Keratinocyte (primary cell): Measurements from ENCODE around the gene PEPD. TPM values are rescaled to one million over a fixed set of nuclear protein-coding genes. Genes with fewer than 3 reads are reported as not detected.

Experiments used
- DNase-seq: peaks from one replicate; pipeline ENCODE4 v3.0.0-alpha.2; 2011; ENCODE audit warnings: low read depth, missing footprints, low spot score
- FAIRE-seq: peaks from 2 replicates; lab custom pipeline; 2011; peaks lifted over from hg19 to GRCh38; lab: Jason Lieb, UNC
- H2AFZ ChIP-seq: 2 replicates; pipeline ENCODE4 v1.6.0; 2012; ENCODE audit warnings: low read length, control low read depth, inconsistent platforms; ENCODE audit not compliant: control insufficient read depth
- H3K27ac ChIP-seq: 2 replicates; pipeline ENCODE4 v1.5.1; 2011; ENCODE audit warnings: low read length; ENCODE audit not compliant: control insufficient read depth, insufficient read depth
- H3K27me3 ChIP-seq: 3 replicates; pipeline ENCODE4 v1.6.0; 2011; ENCODE audit warnings: low read length; ENCODE audit not compliant: control insufficient read depth, insufficient read depth; ENCODE audit errors: extremely low read depth
- H3K36me3 ChIP-seq, 2 experiments: 2 replicates in 1 of 2; 3 replicates in 1 of 2; pipeline ENCODE4 v1.5.1; 2011; ENCODE audit warnings: low read length in 2 of 2, mild to moderate bottlenecking in 1 of 2; ENCODE audit not compliant: control insufficient read depth in 2 of 2, insufficient read depth in 2 of 2; ENCODE audit errors: extremely low read depth in 1 of 2
- H3K4me1 ChIP-seq: 3 replicates; pipeline ENCODE4 v1.5.1; 2011; ENCODE audit warnings: low read length; ENCODE audit not compliant: control insufficient read depth, insufficient read depth; ENCODE audit errors: extremely low read depth
- H3K4me2 ChIP-seq: 3 replicates; pipeline ENCODE4 v1.6.0; 2011; ENCODE audit warnings: low read depth, low read length; ENCODE audit not compliant: control insufficient read depth, insufficient read depth; ENCODE audit errors: extremely low read depth
- H3K4me3 ChIP-seq, 3 experiments: fragments of 200-600 bp in 1 of 3; sonication (generic) in 1 of 3; 2 replicates in 2 of 3; 3 replicates in 1 of 3; pipeline ENCODE4 v1.5.1; 2011 to 2016; ENCODE audit warnings: low read length in 3 of 3, mild to moderate bottlenecking in 3 of 3, control low read depth in 2 of 3, inconsistent platforms in 1 of 3, low read depth in 1 of 3, mixed read lengths in 1 of 3, mixed run types in 1 of 3, moderate library complexity in 1 of 3; ENCODE audit not compliant: control insufficient read depth in 2 of 3, insufficient read depth in 2 of 3; ENCODE audit errors: extremely low read depth in 1 of 3
- H3K79me2 ChIP-seq: 2 replicates; pipeline ENCODE4 v1.6.0; 2012; ENCODE audit warnings: low read length; ENCODE audit not compliant: control insufficient read depth, insufficient read depth
- H3K9ac ChIP-seq: 3 replicates; pipeline ENCODE4 v1.6.0; 2011; ENCODE audit warnings: low read length; ENCODE audit not compliant: control insufficient read depth, insufficient read depth; ENCODE audit errors: extremely low read depth
- H3K9me1 ChIP-seq: 3 replicates; pipeline ENCODE4 v1.6.0; 2011; ENCODE audit warnings: low read length; ENCODE audit not compliant: control insufficient read depth, insufficient read depth; ENCODE audit errors: extremely low read depth
- H3K9me3 ChIP-seq: 2 replicates; pipeline ENCODE4 v1.5.1; 2012; ENCODE audit warnings: low read depth, low read length; ENCODE audit not compliant: control insufficient read depth
- H4K20me1 ChIP-seq: 3 replicates; pipeline ENCODE4 v1.6.0; 2011; ENCODE audit warnings: low read length; ENCODE audit not compliant: control insufficient read depth, insufficient read depth; ENCODE audit errors: extremely low read depth
- EZH2 ChIP-seq: IDR thresholded peaks from one replicate; pipeline ENCODE4 v1.6.1; 2012; ENCODE audit warnings: inconsistent platforms, mild to moderate bottlenecking, low read length, moderate library complexity
- dilution Hi-C: fragments of 300-500 bp; cut with MboI; formaldehyde crosslinking; loops from one replicate; pipeline ENCODE4 v1.7.0; 2020; ENCODE audit warnings: low sequenced_read_pairs; ENCODE audit not compliant: extremely low pct_ligation_motif_present
- polyA plus RNA-seq, 5 experiments: library from polyadenylated mRNA; depleted of rRNA in 3 of 5; stranded (reverse) in 3 of 5; stranded (forward) in 1 of 5; unstranded in 1 of 5; fragments of >200 nt; gene quantifications; 1 replicate in 1 of 5; 2 replicates in 3 of 5; 3 replicates in 1 of 5; pipeline versions ENCODE4 v1.2.1 to v1.2.3, GENCODE V29; 2011 to 2012; ENCODE audit warnings: missing spikeins in 2 of 5, low read depth in 1 of 5, low replicate concordance in 1 of 5
- TF ChIP-seq, protein P1 (sequence below), 3 experiments: IDR thresholded peaks in 1 of 3; conservative IDR thresholded peaks in 1 of 3; optimal IDR thresholded peaks in 1 of 3; 2 replicates in 2 of 3; 3 replicates in 1 of 3; pipeline versions ENCODE3 to v1.5.1; 2011; ENCODE audit warnings: low read length in 3 of 3, mild to moderate bottlenecking in 3 of 3, moderate library complexity in 2 of 3, control low read depth in 1 of 3, inconsistent platforms in 1 of 3; ENCODE audit not compliant: insufficient read depth in 2 of 3; ENCODE audit errors: extremely low read depth in 1 of 3

PEPD gene
- polyA plus RNA-seq, 1 donor (not counting 4 experiments of a cell fraction or from before 2014, with no cell fraction given): 36.9 TPM

DNA sequence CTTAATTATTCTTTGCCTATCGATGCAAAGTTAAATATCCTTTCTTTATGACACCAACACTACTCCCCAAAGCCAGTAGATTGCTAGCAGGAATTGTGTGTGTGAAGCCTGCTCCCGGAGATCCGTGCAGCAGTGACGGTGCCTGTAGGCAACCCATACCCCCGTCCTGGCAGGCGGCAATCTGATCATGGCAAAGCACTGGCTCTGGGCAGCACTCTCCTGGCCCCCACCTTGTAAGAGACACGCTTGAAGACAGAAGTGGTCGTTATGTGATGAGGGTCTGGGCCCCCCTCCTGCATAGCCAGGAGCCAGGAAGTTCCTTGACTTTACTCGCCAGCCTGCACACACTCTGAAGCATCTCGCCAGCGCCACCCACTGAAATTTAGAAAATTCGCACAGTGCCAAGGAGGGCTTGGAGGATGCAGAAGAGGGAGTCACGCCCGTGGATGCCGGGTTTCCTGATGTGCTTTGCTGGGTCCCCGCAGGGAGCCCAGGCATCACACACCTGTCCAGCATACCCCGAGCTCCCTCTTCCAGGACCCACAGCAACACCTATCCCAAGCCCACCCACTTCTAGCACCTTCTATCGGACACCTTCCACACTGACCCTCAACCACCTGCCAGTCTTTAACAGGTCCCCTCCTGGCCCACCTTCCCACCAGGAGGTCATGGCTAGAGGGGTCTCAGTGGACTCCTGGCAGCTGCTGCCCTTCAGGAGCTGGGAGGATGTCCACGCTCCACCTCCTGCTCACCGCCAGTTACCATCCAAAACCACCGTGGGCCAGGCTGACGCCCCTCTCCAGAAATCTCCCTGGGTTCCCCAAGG, 93.6 kb downstream of the PEPD start:
- no peaks in the 10 kb centered on the region for H4K20me1 ChIP-seq
- DNase-seq (no peak), FAIRE-seq (no peak)
- H3K9me3 ChIP-seq: no peaks in the 10 kb centered on the region
- no peak overlapping the region for H3K27ac ChIP-seq
- no peaks in the 10 kb centered on the region for H3K4me1 ChIP-seq
- no peak overlapping the region for H3K4me2 ChIP-seq
- H3K4me3 ChIP-seq: no peak overlapping the region
- no peaks in the 10 kb centered on the region for H3K36me3 ChIP-seq
- peaks cover 11% of the 10 kb centered on the region for H3K27me3 ChIP-seq
- dilution Hi-C loops: no loop called here
- no peaks in the 10 kb centered on the region for H3K9me1 ChIP-seq
- no peak overlapping the region for H3K9ac ChIP-seq
- H2AFZ ChIP-seq: no peak overlapping the region
- TF ChIP-seq EZH2: no peak
- TF ChIP-seq, protein P1, sequence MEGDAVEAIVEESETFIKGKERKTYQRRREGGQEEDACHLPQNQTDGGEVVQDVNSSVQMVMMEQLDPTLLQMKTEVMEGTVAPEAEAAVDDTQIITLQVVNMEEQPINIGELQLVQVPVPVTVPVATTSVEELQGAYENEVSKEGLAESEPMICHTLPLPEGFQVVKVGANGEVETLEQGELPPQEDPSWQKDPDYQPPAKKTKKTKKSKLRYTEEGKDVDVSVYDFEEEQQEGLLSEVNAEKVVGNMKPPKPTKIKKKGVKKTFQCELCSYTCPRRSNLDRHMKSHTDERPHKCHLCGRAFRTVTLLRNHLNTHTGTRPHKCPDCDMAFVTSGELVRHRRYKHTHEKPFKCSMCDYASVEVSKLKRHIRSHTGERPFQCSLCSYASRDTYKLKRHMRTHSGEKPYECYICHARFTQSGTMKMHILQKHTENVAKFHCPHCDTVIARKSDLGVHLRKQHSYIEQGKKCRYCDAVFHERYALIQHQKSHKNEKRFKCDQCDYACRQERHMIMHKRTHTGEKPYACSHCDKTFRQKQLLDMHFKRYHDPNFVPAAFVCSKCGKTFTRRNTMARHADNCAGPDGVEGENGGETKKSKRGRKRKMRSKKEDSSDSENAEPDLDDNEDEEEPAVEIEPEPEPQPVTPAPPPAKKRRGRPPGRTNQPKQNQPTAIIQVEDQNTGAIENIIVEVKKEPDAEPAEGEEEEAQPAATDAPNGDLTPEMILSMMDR (optimal IDR thresholded peaks at IDR 0.05 in 1 of 3, IDR thresholded peaks at IDR 0.05 in 1 of 3, conservative IDR thresholded peaks at IDR 0.05 in 1 of 3; ENCODE audit: extremely low read depth in 1 of 3, insufficient read depth in 2 of 3, low read length in 3 of 3): no peak
- H3K79me2 ChIP-seq: no peaks in the 10 kb centered on the region

GRCh38 chr19:33426621-33427361, 94.8 kb downstream of the PEPD start:
- no peak overlapping the region for H3K4me3 ChIP-seq
- no peak overlapping the region for H3K9ac ChIP-seq
- no peak overlapping the region for H3K4me2 ChIP-seq
- H3K9me1 ChIP-seq: no peaks in the 10 kb centered on the region
- no peaks in the 10 kb centered on the region for H3K9me3 ChIP-seq
- H3K27ac ChIP-seq: no peak overlapping the region
- no peaks in the 10 kb centered on the region for H3K36me3 ChIP-seq
- TF ChIP-seq EZH2: no peak
- TF ChIP-seq, protein P1 (optimal IDR thresholded peaks at IDR 0.05 in 1 of 3, IDR thresholded peaks at IDR 0.05 in 1 of 3, conservative IDR thresholded peaks at IDR 0.05 in 1 of 3; ENCODE audit: extremely low read depth in 1 of 3, insufficient read depth in 2 of 3, low read length in 3 of 3): no peak
- FAIRE-seq: no peak
- H3K4me1 ChIP-seq: no peaks in the 10 kb centered on the region
- no peaks in the 10 kb centered on the region for H4K20me1 ChIP-seq
- H2AFZ ChIP-seq: no peak overlapping the region
- peaks cover 5% of the 10 kb centered on the region for H3K27me3 ChIP-seq
- no peaks in the 10 kb centered on the region for H3K79me2 ChIP-seq
- no peak for DNase-seq
- dilution Hi-C loops: no loop called here
